Parathyroid adenoma (tissue), 2 donors: ENCODE results near the gene OR2J1.
A peak's percentile ranks its signal among the peaks of the same experiment; 100 is the strongest.

Source experiments
- H2AFZ ChIP-seq: fragments of 300-600 bp; sonication (generic); one replicate; pipeline ENCODE4 v1.7.0; 2017; ENCODE audit warnings: antibody characterized with exemption, mild to moderate bottlenecking
- H3K27ac ChIP-seq: fragments of 300-600 bp; sonication (generic); one replicate; pipeline ENCODE4 v1.7.0; 2017
- H3K27me3 ChIP-seq: fragments of 300-600 bp; sonication (generic); one replicate; pipeline ENCODE4 v1.7.0; 2017; ENCODE audit warnings: low read length; ENCODE audit not compliant: control insufficient read depth, insufficient read depth
- H3K36me3 ChIP-seq: fragments of 300-600 bp; sonication (generic); one replicate; pipeline ENCODE4 v1.7.0; 2017; ENCODE audit warnings: low read length; ENCODE audit not compliant: control insufficient read depth, insufficient read depth
- H3K4me1 ChIP-seq: fragments of 300-600 bp; sonication (generic); one replicate; pipeline ENCODE4 v1.7.0; 2017; ENCODE audit warnings: control low read depth
- H3K4me2 ChIP-seq: fragments of 300-600 bp; sonication (generic); one replicate; pipeline ENCODE4 v1.7.0; 2017; ENCODE audit warnings: low read length
- H3K4me3 ChIP-seq: fragments of 300-600 bp; sonication (generic); one replicate; pipeline ENCODE4 v1.7.0; 2017; ENCODE audit warnings: low read depth, low read length
- H3K79me2 ChIP-seq: fragments of 300-600 bp; sonication (generic); one replicate; pipeline ENCODE4 v1.7.0; 2017; ENCODE audit warnings: control low read depth
- H3K9ac ChIP-seq: fragments of 300-600 bp; sonication (generic); one replicate; pipeline ENCODE4 v1.7.0; 2017; ENCODE audit warnings: mild to moderate bottlenecking
- H3K9me3 ChIP-seq: fragments of 300-600 bp; sonication (generic); one replicate; pipeline ENCODE4 v1.7.0; 2017; ENCODE audit warnings: low read length; ENCODE audit not compliant: control insufficient read depth
- TF ChIP-seq, protein P1 (sequence below): fragments of 300-600 bp; sonication (generic); IDR thresholded peaks from one replicate; pipeline ENCODE4 v1.7.0; 2017; ENCODE audit warnings: antibody characterized with exemption, mild to moderate bottlenecking
- donor health status: primary hyperparathyroidism.

OR2J1 gene

DNA sequence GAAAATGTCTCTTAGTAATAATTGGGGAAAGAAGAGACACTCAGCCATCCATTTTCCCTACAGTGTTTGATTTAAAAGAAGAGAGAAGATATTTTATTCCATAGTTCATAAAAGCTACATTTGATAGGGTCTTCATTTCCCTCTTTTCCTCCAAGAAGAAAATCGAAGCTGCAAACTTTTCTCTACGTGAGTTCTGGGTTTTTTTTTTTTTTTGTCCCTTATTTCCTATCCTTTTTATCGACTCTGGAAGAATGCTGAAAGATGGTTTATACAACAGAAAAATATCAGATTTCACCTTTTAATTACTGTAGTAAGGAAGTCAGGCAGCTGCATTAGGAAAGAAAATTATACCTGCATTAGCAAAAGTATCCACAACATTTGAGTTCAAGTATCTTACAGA, at the start of gene OR2J1:
TSS of gene OR2J1 (plus strand) at position 301 of the 400 bp plus-strand sequence. CDS start 1,453 bp downstream, outside the sequence.
- no peak within 1 kb of the TSS for H3K4me3 ChIP-seq
- no peak within 1 kb of the TSS for H3K27ac ChIP-seq
- H3K79me2 ChIP-seq = no peaks in the 10 kb centered on the region
- no peaks in the 10 kb centered on the region for H3K4me1 ChIP-seq
- TF ChIP-seq, protein P1, sequence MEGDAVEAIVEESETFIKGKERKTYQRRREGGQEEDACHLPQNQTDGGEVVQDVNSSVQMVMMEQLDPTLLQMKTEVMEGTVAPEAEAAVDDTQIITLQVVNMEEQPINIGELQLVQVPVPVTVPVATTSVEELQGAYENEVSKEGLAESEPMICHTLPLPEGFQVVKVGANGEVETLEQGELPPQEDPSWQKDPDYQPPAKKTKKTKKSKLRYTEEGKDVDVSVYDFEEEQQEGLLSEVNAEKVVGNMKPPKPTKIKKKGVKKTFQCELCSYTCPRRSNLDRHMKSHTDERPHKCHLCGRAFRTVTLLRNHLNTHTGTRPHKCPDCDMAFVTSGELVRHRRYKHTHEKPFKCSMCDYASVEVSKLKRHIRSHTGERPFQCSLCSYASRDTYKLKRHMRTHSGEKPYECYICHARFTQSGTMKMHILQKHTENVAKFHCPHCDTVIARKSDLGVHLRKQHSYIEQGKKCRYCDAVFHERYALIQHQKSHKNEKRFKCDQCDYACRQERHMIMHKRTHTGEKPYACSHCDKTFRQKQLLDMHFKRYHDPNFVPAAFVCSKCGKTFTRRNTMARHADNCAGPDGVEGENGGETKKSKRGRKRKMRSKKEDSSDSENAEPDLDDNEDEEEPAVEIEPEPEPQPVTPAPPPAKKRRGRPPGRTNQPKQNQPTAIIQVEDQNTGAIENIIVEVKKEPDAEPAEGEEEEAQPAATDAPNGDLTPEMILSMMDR = no peak
- H3K9me3 ChIP-seq = no peaks in the 10 kb centered on the region
- no peak within 1 kb of the TSS for H3K9ac ChIP-seq
- H3K27me3 ChIP-seq = no peaks in the 10 kb centered on the region
- H2AFZ ChIP-seq = no peak within 1 kb of the TSS
- H3K4me2 ChIP-seq = no peak within 1 kb of the TSS
- no peaks in the 10 kb centered on the region for H3K36me3 ChIP-seq

DNA sequence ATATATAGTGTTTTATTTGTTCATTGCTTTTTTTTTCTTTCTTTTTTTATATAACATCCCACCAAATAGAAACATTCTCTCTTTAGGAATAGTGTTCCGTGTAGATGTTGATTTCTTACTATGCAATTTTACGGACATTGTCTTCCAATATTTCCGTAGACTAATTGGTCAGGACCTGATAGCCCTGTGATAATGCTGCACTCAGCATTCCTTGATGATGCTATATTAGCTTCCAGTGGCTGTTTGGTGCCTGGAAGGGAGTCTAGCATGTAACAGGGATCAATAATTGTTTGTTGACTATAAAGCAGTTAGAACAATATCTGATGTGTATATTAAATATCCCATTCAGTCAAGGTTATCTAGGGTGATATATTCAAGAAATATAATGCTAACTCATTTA, 47.6 kb upstream of the OR2J1 start:
- Histone ChIP-seq H3K4me1 (no peaks in the 10 kb centered on the region), H3K9me3 (no peaks in the 10 kb centered on the region), H3K4me2 (no peak overlapping the region), H2AFZ (no peak overlapping the region), H3K9ac (no peak overlapping the region), H3K4me3 (no peak overlapping the region), H3K27me3 (no peaks in the 10 kb centered on the region), H3K79me2 (no peaks in the 10 kb centered on the region), H3K36me3 (no peaks in the 10 kb centered on the region), H3K27ac (no peak overlapping the region)
- TF ChIP-seq, protein P1 = no peak

DNA sequence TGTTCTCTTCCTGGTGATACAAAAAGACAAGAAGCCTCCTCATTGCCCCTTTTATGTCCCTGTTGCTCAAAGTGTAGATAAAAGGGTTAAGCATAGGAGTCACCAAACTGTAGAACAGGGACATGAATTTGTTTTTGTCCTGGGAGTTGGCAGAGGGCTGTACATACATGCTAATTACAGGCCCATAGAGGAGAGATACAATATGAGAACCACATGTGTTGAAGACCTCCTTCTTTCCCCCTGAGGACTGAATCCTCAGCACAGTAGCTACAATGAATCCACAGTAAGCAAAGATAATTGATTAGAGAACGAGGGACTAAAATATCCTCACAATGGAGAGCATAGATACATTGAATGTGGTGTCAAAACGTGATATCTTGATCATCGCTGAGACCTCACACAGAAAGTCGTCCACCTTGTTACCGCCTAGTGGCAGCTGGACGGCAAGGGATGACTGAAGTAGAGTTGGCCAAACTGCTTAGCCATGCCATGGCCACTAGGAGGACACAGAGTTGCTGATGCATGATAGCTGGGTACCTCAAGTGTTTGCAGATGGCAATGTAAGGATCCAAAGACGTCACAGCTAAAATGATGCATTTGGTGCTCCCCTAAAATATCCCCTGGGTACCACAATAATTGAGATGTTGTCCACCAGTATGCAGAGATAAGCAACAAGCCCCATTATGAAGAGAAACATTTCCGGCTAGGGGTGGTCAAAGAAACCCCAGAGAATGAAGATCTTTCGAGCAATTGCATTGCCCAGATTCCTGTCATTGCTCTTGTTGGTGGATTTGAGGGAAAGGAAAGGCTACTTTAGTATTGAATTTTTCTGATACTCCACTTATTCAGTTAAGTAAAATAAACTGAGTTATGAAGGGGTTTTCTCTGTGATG, 27.2 kb upstream of the OR2J1 start:
- no peak overlapping the region for H3K9ac ChIP-seq
- no peak overlapping the region for H2AFZ ChIP-seq
- H3K4me2 ChIP-seq = no peak overlapping the region
- no peak overlapping the region for H3K4me3 ChIP-seq
- no peaks in the 10 kb centered on the region for H3K9me3 ChIP-seq
- H3K36me3 ChIP-seq = no peaks in the 10 kb centered on the region
- no peak overlapping the region for H3K27ac ChIP-seq
- H3K27me3 ChIP-seq = no peaks in the 10 kb centered on the region
- TF ChIP-seq, protein P1 = peak; percentile 21
- H3K4me1 ChIP-seq = no peaks in the 10 kb centered on the region
- no peaks in the 10 kb centered on the region for H3K79me2 ChIP-seq

DNA sequence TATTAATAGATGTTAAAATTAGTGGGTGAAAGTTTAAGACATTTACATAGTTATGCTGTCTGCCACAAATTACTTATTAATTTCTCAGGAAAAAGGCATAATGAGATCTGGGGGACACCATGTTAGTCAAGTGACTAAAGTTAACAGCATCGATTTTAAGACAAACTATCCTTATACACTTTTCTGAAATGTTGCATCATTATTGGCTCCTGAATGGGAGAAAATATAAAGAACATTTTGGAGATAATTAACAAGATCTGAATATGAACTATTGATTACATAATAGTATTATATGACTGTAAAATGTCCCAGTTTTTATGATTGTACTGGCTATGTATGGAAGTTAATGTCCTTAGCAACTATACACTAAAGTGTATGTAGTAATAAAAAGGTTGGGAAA, 20.1 kb upstream of the OR2J1 start:
- Histone ChIP-seq H3K36me3 (no peaks in the 10 kb centered on the region), H2AFZ (no peak overlapping the region), H3K27me3 (no peaks in the 10 kb centered on the region), H3K4me1 (no peaks in the 10 kb centered on the region), H3K27ac (no peak overlapping the region), H3K9ac (no peak overlapping the region), H3K9me3 (no peaks in the 10 kb centered on the region), H3K4me2 (no peak overlapping the region), H3K4me3 (no peak overlapping the region), H3K79me2 (no peaks in the 10 kb centered on the region)
- TF ChIP-seq, protein P1 = no peak

DNA sequence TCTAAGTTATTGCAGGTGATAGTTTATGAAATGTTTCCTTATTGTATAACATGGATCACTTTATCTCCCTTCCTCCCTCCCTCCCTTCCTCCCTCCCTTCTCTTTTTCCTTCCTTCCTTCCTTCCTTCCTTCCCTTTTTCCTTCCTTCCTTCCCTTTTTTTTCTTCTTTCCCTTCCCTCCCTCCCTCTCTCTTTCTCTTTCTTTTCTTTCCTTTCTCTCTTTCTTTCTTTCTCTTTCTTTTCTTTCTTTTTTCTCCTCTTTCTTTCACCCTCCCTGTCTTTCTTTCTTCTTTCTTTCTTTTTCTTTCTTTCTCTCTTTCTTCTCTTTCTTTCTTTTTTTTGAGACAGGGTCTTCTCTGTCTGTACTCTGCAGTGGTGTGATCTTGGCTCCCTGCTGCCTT, 18.0 kb upstream of the OR2J1 start:
- H3K4me2 ChIP-seq = no peak overlapping the region
- H3K27me3 ChIP-seq = no peaks in the 10 kb centered on the region
- no peaks in the 10 kb centered on the region for H3K79me2 ChIP-seq
- H3K9ac ChIP-seq = no peak overlapping the region
- H3K4me1 ChIP-seq = no peaks in the 10 kb centered on the region
- no peak overlapping the region for H2AFZ ChIP-seq
- no peak overlapping the region for H3K27ac ChIP-seq
- H3K36me3 ChIP-seq = no peaks in the 10 kb centered on the region
- H3K9me3 ChIP-seq = no peaks in the 10 kb centered on the region
- TF ChIP-seq, protein P1 = no peak
- no peak overlapping the region for H3K4me3 ChIP-seq
